NCI-H187 treated with DMSO at 0.1 percent for 48 hours (cell line): ENCODE results near the gene RNU6-9.

Source experiments
- DNase-seq: peaks from one replicate; lab custom pipeline; 2025; lab: John Stamatoyannopoulos, UW

RNU6-9 gene

DNA sequence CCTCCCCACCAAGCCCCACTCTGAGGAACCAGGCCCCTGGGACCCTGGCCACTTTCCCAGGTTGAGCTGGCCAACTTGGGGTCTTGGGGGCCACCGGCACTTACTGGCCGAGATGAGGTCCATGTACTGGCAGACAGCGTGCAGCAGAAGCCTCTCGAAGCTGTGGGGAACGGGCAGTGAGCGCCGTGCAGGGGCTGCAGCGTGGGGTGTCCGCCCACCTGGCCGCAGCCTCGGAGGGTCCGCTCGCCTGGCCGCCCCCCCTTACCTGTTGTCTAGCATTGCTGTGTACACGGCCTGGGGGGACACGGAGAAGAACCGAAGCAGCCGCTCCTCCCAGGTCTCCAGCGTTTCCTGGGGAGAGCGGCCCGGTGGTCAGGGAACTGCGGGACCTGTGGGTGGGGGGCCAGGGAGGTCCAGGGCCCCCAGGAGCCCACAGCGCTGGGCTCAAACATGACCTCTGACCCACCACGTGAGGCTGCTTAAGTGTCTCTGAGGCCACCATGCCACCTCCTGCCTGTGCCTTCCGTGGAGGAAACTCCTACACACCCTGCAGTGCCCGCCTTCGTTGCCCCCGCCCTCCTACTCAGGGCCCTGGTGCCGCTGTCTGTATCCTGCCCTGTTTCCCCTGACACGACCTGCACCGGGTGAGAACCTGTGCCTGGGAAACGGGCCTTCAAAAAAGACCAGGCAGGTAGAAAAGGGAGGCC, 6.2 kb downstream of the RNU6-9 start:
- no peak for DNase-seq

DNA sequence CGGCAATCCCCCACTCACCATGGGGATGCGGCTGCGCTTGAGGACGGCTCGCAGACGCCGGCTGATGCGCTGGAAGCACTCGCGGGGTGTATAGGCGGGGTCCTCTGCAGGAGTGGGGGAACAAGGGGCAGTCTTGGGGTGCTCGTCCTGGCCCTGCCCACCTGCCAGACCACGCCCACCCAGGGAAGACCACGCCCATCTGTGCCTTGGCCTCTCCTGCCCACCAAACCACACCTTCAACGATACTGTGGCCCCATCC, 6.7 kb downstream of the RNU6-9 start:
- DNase-seq: no peak

DNA sequence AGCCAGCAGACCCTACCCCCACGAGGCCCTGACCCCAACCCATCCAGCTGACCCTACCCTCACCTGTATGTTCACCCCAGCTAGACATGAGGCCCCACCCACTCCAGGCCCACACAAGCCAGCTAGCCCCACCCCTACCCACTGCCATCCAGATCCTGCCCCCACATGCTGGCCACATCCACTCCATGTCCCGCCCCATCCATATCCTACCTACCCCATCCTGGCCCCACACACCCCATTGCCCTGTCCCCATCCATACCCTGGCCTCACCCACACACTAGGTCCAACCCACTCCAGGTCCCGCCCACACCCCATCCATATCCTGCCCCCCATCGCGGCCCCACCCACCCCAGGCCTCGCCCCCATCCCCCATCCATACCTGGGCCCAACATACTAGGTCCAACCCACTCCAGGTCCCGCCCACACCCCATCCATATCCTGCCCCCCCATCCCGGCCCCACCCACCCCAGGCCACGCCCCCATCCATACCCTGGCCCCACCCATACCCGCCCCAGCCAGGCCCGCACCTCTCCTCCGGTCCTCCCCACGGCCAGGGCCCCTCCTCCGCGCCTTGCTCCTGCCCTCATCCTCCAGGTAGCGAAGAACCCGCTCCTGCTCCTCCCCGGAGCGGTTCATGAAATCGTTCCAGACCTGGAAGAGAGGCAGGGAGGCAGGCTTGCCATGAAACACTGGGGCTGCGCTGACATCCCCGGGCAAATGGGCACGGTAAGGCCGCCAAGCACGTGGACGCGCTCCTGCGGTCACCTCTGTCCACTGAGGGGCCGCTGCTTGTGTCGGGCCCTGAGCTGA, 7.2 kb downstream of the RNU6-9 start:
- DNase-seq: no peak

DNA sequence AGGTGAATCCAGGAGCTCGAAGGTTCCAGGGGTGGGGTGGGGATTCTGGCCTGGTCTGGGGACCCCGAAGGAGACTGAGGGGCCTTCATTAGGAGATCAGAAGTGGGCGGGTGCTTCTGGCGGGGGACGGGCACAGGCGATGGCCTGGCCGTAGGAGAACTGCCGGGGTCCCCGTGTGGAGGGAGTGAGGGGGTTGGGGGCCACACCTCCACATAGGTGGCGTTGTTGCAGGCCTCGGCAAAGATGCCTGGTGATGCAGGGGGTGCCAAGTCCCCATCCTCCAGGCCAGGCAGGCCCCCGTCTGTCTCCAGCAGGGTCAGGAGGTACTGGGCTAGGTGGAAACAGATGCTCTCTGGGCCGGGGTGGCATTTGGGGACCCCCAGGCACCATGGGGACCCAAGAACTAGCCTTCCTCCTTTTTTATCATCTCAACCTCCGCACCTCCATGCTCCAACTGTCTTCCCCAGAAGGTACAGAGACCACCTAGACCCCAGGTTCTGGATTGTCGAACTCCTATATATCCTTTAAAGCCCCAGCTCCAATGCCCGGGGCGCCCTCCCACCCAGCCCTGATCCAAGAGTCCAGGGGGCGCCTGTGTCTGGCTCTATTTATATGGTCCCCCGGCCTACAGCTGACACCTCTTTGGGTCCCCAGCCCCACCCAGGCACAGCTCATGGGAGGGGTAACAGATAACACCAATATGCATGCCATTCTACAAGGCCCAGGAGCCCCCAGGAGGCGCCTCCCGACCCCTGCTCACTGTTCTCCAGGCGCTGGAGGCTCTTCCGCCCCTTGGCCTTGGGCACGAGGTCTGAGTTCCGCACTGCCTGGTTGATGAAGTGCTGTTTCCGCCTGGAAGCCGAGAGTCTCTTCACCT, 8.2 kb downstream of the RNU6-9 start:
- DNase-seq: no peak

DNA sequence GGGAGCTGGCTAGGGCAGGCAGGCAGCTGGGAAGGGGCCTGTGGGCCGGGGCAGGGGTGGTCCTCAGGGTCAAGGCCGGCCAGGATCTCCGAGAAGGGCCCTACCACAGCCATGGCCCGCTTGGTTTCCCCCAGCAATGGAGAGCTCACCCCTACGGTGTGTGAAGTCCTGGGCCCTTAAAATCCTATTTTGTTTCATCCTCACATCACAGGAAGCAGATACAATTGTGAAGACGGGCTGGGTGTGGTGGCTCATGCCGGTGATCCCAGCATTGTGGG, 8.7 kb downstream of the RNU6-9 start:
- no peak for DNase-seq

DNA sequence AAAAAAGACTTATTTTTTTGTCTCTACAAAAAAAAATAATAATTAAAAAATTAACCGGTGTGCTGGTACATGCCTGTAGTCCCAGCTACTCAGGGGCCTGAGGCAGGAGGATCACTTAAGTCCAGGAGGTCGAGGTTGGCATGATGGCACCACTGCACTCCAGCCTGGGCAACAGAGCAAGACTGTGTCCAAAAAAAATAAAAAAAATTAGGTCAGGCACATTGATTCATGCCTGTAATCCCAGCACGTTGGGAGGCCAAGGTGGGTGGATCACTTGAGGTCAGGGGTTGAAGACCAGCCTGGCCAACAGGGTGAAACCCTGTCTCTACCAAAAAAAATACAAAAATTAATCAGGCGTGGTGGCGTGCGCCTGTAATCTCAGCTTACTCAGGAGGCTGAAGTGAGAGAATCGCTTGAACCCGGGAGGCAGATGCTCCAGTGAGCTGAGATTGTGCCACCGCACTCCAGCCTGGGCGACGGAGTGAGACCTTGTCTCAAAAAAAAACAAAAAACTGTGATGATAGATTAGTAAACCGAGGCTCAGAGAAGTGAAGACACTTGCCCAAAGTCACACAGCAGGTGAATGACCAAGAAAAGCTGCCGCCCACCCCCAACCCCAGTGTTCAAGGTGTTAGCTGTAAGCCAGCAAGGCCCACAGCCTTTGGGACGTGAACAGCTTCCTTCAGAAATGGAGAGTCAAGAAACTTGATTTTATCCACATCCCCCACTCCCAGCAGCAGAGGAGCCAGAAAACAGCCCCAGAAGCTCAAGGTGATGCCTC, 9.4 kb downstream of the RNU6-9 start:
- no peak for DNase-seq

DNA sequence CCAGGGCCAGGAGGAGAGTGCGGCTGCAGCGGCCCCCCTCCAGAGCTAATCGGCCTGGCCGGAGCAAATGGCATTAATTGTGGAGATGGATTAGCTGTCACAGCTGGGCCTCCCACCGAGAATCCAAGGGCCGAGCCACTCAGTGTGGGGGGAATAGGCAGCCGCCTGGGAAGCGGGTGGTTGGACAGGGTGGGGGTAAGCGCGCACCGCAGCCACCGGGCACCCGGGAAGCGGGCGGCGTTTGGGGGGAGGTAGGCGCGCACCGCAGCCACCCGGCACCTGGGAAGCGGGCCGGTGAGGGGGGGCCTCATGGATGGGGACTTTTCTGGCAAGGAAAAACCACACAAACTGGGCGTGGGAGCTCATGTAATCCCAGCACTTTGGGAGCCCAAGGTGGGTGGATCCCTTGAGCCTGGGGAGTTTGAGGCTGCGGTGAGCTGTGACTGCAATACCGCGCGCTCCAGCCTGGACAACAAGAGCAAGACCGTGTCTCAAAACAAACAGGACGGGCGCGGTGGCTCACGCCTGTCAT, 10.0 kb downstream of the RNU6-9 start:
- DNase-seq: no peak

DNA sequence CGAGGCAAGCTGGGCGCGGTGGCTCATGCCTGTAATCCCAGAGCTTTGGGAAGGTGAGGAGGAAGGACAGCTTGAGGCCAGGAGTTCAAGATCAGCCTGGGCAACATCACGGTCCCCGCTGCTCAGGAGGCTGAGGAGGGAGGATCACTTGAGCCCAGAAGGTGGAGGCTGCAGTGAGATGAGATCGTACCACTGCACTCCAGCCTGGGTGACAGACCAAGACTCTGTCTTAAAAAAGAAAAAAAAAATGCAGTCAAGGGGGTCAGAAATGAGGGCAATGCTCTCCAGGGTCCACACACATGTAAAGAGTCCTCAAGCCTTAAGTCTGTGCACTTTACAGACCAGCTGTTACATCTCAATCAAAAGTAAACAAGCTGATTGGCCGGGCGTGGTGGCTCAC, 11.3 kb downstream of the RNU6-9 start:
- no peak for DNase-seq

DNA sequence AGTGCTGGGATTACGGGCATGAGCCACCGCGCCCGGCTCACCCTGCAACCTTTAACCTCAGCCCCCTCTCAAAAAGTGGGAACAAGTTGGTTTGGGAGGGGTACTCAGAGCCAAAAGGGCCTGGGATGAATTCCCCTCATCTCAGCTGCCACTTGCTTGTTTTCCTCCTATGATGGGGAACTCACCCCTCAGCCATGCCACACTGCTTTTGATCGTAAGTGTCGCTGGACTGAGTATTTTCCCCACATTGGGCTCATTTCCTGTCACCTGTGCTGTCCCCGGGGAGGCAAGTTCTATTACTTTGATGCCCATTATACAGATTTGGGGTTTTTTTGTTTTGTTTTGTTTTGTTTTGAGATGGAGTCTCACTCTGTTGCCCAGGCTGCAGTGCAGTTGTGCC, 13.2 kb downstream of the RNU6-9 start:
- no peak for DNase-seq

DNA sequence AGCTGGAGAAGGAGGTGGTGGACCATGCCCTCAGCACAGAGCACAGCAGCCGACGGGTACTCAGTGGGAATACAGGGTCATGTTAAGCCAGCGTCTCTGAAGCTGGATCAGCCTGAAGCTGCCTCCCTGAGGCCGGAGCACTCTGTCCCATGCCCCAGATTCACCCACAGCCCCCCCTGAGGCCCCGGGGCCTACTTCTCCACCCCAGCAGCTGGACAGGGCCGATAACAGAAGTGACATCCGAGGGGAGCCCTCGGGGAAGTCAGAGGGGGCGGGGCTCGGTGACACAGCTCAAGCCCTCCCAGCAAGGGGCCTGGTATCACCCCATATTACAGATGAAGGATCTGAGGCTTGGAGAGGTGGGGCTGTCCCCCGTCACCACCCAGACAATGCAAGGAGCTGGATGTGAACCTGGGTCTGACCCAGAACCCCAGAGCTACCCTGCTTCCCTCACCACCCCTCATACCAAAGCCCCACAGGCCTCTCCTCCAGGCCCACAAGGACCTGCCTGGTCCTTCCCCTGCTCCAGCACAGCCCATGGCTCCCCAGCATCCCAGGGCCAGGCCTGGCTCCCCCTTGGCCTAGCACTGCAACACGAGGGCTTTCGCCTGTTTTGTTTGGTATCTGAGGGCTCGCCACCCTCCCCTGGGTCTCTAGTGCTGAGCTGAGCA, 14.0 kb downstream of the RNU6-9 start:
- DNase-seq: no peak

DNA sequence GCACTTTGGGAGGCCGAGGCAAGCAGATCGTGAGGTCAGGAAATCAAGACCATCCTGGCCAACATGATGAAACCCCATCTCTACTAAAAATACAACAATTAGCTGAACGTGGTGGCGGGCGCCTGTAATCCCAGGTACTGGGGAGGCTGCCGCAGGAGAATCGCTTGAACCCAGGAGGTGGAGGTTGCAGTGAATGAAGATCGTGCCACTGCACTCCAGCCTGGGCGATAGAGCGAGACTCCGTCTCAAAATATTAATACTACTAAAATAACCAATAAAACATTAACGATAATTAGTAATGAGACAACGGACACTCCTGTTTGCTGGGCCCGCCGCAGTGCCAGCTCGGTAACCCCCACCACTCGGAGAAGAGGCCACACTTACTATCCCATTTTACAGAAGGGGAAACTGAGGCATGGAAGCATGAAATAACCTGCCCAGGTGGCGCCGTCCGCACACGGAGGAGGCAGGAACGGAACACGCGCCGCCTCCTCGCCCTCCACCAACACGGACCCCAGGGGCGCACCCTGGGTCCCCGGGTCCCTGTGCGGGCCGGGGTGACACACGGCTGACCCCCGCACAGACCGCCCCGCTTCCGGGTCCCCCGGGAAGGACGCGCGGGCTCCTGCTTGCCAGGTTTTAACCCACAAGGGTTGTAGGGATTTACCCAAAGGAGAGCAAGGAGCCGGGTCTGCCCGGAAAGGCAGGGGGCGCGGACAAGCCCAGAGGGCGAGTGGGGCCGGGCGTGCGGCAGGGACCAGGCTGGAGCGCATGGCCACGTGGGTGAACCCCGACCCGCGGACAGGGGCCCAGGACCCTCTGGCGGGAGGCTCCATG, 18.1 kb downstream of the RNU6-9 start:
- no peak for DNase-seq

DNA sequence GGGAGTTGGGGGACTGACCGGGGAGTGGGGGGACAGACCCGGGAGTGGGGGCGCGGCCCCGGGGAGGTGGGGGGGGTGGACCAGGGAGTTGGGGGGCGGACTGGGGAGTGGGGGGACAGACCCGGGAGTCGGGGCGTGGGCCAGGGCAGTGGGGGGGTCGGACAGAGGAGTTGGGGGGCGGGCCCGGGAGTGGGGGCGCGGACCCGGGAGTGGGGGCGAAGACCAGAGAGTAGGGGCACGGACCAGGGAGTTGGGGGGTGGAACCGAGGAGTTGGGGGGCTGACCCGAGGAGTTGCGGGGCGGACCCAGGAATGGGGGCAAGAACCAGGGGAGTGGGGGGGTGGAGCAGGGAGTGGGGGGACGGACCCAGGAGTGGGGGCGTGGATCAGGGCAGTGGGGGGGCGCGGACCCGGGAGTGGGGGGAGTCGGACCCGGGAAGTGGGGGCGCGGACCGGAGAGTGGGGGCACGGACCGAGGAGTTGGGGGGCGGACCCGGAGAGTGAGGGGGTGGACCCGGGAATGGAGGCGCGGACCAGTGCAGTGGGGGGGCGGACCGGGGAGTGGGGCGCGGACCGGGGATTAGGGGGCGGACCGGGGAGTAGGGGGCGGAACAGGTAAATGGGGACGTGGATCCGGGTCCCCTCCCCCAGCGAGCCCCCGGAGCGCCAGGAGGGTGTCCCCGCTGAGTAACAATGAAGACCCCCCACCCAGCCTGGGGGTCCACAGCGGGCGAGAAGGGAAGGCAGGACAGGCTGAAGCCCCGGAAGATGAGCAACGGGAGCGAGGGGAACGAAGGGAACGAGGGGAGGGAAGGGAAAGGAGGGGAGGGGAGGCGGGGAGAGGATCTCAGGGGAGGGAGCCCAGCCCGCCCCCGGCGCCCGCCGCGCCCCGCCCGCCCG, 19.1 kb downstream of the RNU6-9 start:
- DNase-seq: no peak

DNA sequence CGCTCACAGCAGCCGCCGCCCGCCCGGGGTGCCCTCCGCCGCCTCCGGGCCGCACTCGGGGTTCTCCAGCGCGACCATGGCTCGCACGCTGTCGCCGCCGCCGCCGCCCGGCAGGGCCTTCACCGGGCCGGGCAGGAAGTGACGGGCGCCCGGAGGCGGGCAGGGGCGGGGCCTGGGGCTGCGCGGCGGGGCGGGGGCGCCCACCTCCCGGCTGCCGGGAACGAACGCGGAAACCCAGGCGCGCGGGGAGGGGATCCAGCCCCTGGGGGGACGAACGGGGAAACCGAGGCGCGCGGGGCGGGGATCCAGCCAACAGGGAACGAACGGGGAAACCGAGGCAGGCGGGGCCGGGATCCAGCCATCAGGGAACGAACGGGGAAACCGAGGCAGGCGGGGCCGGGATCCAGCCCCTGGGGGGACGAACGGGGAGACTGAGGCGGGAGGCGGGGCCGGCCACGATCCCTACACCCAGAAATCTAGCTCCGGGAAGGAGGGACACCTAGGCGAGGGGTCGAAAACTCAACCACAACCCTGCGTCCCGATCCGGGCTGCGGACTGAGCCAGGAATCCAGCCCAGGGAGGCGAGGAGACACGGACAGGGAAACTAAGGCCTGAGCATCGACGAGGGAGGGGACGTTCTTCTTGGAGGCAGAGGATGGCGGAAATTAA, 19.9 kb downstream of the RNU6-9 start, which contains the start of gene R3HDM4:
TSS of gene R3HDM4 (minus strand) at position 140 of the 669 bp plus-strand sequence. CDS start at position 78, 62 bp downstream.
- no peak for DNase-seq

DNA sequence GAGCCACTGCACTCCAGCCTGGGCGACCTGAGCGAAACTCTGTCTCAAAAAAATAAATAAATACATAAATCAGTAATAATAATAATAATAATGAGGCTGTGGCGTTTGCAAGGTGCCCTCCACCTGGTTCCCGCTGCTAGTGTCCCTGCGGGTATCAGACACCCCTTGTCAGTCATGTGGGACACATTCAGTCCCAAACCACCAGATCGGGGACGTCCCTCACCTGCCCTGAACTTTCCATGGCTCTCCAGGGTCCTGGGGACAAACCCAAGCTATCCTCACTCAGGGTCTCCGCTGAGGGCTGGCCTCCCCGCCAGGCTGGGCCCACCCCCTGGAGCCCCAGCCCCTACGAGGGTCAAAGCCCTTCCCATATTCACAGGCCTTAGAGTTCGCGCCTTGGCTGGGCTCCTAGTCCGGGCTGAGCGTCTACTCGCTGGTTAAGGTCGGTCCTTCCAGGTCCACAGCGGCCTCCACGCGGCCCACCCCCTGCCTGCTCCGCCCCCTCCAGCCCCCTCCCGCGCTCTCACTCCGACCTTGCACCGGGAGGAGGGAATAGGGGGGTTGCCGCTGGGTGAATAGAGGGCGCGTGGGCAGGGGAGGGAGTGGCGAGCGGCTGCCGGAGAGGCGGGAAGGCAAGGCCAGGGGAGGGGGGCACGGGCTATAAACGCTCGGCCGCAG, 23.5 kb downstream of the RNU6-9 start:
- DNase-seq: no peak

DNA sequence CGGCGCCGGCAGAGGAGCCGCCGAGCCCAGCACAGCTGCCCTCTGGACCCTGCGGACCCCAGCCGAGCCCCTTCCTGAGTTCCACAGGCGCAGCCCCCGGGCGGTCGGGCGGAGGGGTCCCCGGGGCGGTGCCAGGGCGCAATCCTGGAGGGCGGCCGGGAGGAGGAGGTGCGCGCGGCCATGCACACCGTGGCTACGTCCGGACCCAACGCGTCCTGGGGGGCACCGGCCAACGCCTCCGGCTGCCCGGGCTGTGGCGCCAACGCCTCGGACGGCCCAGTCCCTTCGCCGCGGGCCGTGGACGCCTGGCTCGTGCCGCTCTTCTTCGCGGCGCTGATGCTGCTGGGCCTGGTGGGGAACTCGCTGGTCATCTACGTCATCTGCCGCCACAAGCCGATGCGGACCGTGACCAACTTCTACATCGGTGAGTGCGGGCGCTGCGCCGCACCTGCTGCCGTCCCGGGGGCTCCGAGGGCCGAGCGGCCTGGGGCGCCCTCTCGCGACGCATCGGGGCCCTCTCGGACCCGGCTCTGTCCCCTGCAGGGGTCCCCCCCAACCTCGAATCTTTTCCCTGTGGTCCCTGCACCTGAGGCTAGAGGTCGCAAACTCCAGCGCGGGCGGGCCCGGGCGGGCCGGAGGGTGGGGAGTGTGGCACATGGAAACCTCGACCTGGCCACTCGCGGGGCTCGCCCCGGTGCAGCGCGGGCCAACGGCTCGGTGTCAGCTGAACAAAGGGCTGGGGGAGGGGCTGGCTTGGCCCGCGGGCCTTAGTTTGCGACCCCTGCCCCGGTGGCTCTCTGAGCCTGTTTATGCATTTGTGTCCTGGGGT, 24.3 kb downstream of the RNU6-9 start, which contains the start of gene KISS1R:
TSS of gene KISS1R (plus strand) at position 11 of the 829 bp plus-strand sequence. CDS start at position 181, 170 bp downstream.
- no peak for DNase-seq

DNA sequence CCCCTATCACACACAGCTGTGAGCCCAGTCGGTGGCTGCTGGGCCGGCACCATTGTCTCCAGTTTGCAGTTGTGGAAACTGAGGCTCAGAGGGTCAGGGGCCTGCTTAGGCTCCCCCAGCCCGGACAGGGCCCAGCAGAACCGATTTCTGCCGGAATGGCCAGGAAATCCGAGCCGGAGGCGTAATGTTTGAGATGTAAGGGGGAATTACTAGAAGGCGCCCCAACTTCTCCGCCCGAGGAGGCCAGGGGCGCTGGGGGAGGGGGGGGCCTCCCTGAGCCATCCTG, 24.8 kb downstream of the RNU6-9 start:
- DNase-seq: no peak

DNA sequence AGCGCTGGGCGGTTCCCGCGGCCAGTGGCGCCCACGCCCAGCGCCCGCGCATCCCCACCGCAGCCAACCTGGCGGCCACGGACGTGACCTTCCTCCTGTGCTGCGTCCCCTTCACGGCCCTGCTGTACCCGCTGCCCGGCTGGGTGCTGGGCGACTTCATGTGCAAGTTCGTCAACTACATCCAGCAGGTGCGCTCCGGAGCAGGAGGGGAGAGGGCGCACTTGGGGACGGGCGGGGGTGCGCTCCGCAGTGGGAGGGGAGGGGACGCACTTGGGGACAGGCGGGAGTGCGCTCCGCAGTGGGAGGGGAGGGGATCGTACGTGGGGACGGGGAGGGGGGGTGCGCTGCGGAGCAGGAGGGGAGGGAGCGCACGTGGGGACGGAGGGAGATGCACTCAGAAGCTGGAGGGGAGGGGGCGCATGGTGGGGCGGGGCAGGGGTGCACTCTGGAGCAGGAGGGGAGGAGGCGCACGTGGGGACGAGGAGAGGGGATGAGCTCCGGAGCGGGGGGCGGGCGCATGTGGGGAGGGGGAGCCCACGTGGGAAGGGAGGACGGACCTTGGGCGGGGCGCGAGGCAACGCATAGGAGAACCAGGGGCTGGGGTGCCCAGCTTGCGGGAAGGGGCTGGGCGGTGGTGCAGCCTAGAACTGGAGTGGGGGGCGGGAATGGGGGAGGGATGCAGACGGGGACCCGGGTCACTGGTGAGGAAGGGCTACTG, 25.4 kb downstream of the RNU6-9 start:
- no peak for DNase-seq
